ENCODE results near the gene F2. TPM values are rescaled to one million over a fixed set of nuclear protein-coding genes. Genes with fewer than 3 reads are reported as not detected.
"Not testable (repeated sequence)": the region's sequence is repeated elsewhere in the genome, so short reads cannot be mapped to it uniquely, and the experiment has no call there.

F2 gene
- total RNA-seq: under 1 TPM in 2 of 4 donors, not detected in 2; 0.41 to 0.48 TPM

DNA sequence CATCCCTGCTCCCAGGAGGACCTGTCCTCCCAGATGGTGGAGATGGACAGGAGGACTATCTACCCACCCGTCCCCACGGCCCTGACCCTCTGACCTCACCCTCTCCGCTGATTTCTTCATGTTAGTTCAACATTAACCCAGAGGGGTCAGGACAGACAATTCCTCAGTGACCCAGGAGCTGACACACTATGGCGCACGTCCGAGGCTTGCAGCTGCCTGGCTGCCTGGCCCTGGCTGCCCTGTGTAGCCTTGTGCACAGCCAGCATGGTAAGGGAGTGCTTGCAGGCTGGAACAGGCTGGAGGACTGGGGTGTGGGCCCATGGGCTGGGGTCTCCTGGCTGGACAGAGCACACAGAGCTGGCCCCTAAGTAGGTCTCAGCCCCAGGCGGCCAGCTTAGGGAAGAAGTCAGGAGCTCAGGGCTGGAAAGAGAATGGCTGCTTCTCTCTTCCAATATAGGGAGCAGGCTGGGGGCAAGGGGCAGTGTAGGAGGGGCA lies at the start of gene F2:
TSS of gene F2 (plus strand) at position 166 of the 495 bp plus-strand sequence. CDS start at position 189, 23 bp downstream.
- Histone ChIP-seq H3K9me3 (no peaks in the 10 kb centered on the region), H3K27ac (peak within 1 kb of the TSS in 3 of 4 donors; percentile 49 to 59 (median 51)), H3K4me1 (peaks cover 0 to 12% (median 5%) of the 10 kb centered on the region in 4 donors), H3K27me3 (no peaks in the 10 kb centered on the region), H3K36me3 (no peaks in the 10 kb centered on the region), H3K4me3 (no peak within 1 kb of the TSS)
- TF ChIP-seq POLR2AphosphoS5 (IDR thresholded peaks at IDR 0.05) (no peak), EP300 (IDR thresholded peaks at IDR 0.05; ENCODE audit: low read depth) (no peak), POLR2A (IDR thresholded peaks at IDR 0.05) (no peak)
- TF ChIP-seq, protein P1, sequence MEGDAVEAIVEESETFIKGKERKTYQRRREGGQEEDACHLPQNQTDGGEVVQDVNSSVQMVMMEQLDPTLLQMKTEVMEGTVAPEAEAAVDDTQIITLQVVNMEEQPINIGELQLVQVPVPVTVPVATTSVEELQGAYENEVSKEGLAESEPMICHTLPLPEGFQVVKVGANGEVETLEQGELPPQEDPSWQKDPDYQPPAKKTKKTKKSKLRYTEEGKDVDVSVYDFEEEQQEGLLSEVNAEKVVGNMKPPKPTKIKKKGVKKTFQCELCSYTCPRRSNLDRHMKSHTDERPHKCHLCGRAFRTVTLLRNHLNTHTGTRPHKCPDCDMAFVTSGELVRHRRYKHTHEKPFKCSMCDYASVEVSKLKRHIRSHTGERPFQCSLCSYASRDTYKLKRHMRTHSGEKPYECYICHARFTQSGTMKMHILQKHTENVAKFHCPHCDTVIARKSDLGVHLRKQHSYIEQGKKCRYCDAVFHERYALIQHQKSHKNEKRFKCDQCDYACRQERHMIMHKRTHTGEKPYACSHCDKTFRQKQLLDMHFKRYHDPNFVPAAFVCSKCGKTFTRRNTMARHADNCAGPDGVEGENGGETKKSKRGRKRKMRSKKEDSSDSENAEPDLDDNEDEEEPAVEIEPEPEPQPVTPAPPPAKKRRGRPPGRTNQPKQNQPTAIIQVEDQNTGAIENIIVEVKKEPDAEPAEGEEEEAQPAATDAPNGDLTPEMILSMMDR (IDR thresholded peaks at IDR 0.05): no peak
- intact Hi-C loops (cut with DNase I; ENCODE audit: low total_unique reads): no loop called here
- DNase-seq: no peak
- WGBS, 2 donors (ENCODE audit: low coverage in 1 of 2): 66% methylated on average over 7 of the region's 7 CpGs; no CpG with 5 or more reads in 1 of the 2 donors
- in situ Hi-C loops (cut with MboI; ENCODE audit: low pct_ligation_motif_present in 1 of 4, low pct_unique_long_range_greater_than_20kb in 1 of 4, low sequenced_read_pairs in 3 of 4): no loop called here

DNA sequence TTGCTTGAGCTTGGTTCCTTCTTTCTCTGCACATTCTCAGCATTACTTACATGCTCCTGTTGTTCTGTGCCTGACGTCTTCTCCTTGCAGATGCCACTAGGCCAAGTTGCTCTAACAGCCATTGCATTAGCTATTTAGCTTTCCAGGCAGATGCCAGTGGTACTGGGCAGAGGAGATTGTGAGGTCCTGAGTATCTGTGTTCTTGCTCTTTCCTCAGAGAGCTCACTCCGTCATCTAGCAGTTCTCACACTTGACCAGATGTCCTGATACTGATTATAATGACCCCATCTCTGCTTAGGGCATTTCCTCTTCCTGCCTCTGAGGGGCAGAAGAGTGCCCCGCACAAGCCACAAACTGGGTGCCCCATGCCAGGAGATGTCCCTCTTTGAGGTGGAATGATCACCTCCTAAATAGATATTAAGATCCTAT lies 49.3 kb upstream of the F2 start:
- no peaks in the 10 kb centered on the region for H3K27me3 ChIP-seq
- WGBS, 2 donors (ENCODE audit: low coverage in 1 of 2): 78% methylated on average over 3 of the region's 3 CpGs; no CpG with 5 or more reads in 1 of the 2 donors
- no peak overlapping the region for H3K4me3 ChIP-seq
- no peak overlapping the region for H3K27ac ChIP-seq
- H3K4me1 ChIP-seq: peaks cover 6 to 20% (median 8%) of the 10 kb centered on the region in 4 donors
- H3K9me3 ChIP-seq: no peaks in the 10 kb centered on the region
- peaks cover 0 to 54% (median 25%) of the 10 kb centered on the region in 4 donors for H3K36me3 ChIP-seq
- no peak for DNase-seq
- in situ Hi-C loops (cut with MboI; ENCODE audit: low pct_ligation_motif_present in 1 of 4, low pct_unique_long_range_greater_than_20kb in 1 of 4, low sequenced_read_pairs in 3 of 4): no loop called here
- TF ChIP-seq EP300 (IDR thresholded peaks at IDR 0.05; ENCODE audit: low read depth) (no peak), POLR2A (IDR thresholded peaks at IDR 0.05) (no peak)
- TF ChIP-seq, protein P1 (IDR thresholded peaks at IDR 0.05): peak in 3 of 5 experiments; percentile 14 to 26 (median 17)
- intact Hi-C loops (cut with DNase I; ENCODE audit: low total_unique reads): no loop called here

DNA sequence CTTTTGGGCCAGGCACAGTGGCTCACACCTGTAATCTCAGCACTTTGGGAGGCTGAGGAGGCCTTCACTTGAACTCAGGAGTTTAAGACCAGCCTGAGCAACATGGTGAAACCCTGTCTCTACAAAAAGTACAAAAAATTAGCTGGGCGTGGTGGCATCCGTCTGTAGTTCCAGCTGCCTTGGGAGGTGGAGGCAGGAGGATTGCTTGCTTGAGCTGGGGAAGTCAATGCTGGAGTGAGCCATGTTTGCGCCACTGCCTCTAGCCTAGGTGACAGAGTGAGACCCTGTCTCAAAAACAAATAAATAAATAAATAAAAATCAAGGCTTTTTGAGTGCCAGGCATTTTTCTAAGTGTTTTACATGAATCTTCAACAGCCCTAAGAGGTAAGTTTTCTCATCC lies 48.5 kb upstream of the F2 start:
- H3K27me3 ChIP-seq; H3K9me3 ChIP-seq; DNase-seq; intact Hi-C loops (cut with DNase I; ENCODE audit: low total_unique reads); in situ Hi-C loops (cut with MboI; ENCODE audit: low pct_ligation_motif_present in 1 of 4, low pct_unique_long_range_greater_than_20kb in 1 of 4, low sequenced_read_pairs in 3 of 4); H3K4me3 ChIP-seq: not testable (repeated sequence)
- Histone ChIP-seq H3K36me3 (peaks cover 0 to 54% (median 25%) of the 10 kb centered on the region in 4 donors), H3K27ac (peak overlapping the region in 2 of 4 donors; percentile 1 to 31), H3K4me1 (peaks cover 14 to 28% (median 15%) of the 10 kb centered on the region in 4 donors)
- WGBS, 2 donors (ENCODE audit: low coverage in 1 of 2): 60 to 87% methylated on average over 1 to 3 of the region's 3 CpGs

DNA sequence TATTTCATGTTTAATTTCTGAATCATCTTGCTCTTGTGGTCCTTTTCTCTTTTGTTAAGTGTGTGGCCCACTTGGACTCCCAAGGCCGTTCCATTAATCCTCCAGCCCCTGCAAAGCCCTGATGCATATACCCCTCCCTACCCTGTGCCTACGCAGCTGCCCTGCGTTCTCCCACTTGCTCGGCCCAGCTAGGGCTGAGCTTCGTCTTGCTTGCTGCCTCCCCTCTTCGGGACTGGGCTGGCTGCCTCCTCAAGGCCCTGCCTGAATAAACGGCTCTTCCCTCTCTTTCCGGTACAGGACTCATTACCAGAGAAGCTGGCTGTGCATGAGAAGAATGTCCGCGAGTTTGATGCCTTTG lies 47.1 kb upstream of the F2 start:
- peak overlapping the region in 2 of 4 donors; percentile 2 to 5 for H3K27ac ChIP-seq
- DNase-seq: no peak
- intact Hi-C loops (cut with DNase I; ENCODE audit: low total_unique reads) (no loop called here), in situ Hi-C loops (cut with MboI; ENCODE audit: low pct_ligation_motif_present in 1 of 4, low pct_unique_long_range_greater_than_20kb in 1 of 4, low sequenced_read_pairs in 3 of 4) (no loop called here)
- no peak for TF ChIP-seq EP300 (IDR thresholded peaks at IDR 0.05; ENCODE audit: low read depth)
- no peak for TF ChIP-seq POLR2A (IDR thresholded peaks at IDR 0.05)
- whole genome bisulfite sequencing, 2 donors (ENCODE audit: low coverage in 1 of 2): 86 to 90% methylated on average over 5 to 10 of the region's 10 CpGs
- peaks cover 0 to 43% (median 20%) of the 10 kb centered on the region in 4 donors for H3K36me3 ChIP-seq
- no peaks in the 10 kb centered on the region for H3K9me3 ChIP-seq
- peaks cover 21 to 37% (median 25%) of the 10 kb centered on the region in 4 donors for H3K4me1 ChIP-seq
- no peak overlapping the region for H3K4me3 ChIP-seq
- H3K27me3 ChIP-seq: no peaks in the 10 kb centered on the region

DNA sequence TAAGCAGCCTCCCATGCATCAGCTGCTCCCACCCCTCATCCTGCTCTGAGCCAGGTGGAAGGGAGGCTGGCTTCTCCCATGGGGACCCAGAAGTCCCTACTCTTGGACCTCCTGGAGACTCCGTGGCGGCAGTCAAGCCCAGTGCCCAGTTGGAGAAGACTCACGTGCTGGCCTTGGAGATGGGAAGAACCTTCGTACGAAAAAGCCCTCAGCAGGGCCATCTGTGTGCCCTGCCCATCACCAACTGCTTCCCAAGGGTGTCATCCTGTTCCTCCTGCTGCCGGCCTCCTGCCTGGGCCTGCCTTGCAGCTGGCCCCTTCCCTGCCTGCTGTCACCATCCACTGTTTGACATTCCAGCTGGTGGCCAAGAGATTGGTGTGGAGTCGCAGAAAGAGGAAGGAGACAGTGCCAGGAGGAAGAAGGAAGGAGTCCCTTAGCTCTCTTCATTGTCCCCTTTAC lies 46.6 kb upstream of the F2 start:
- Histone ChIP-seq H3K4me1 (peaks cover 21 to 33% (median 25%) of the 10 kb centered on the region in 4 donors), H3K36me3 (peaks cover 0 to 42% (median 19%) of the 10 kb centered on the region in 4 donors), H3K9me3 (no peaks in the 10 kb centered on the region), H3K4me3 (no peak overlapping the region), H3K27ac (peak overlapping the region in 1 of 4 donors; percentile 2), H3K27me3 (no peaks in the 10 kb centered on the region)
- TF ChIP-seq, protein P1 (IDR thresholded peaks at IDR 0.05): no peak
- peak; percentile 6 to 73 (median 32) for TF ChIP-seq POLR2AphosphoS5 (IDR thresholded peaks at IDR 0.05)
- intact Hi-C loops (cut with DNase I; ENCODE audit: low total_unique reads) (no loop called here), in situ Hi-C loops (cut with MboI; ENCODE audit: low pct_ligation_motif_present in 1 of 4, low pct_unique_long_range_greater_than_20kb in 1 of 4, low sequenced_read_pairs in 3 of 4) (no loop called here)
- WGBS, 2 donors (ENCODE audit: low coverage in 1 of 2): 80% methylated on average over 7 of the region's 7 CpGs; no CpG with 5 or more reads in 1 of the 2 donors
- DNase-seq: no peak

Measured in transverse colon (tissue), 4 donors.